ENCODE data around the gene SPAG16. TPM values are rescaled to one million over a fixed set of nuclear protein-coding genes. Genes with fewer than 3 reads are reported as not detected.

SPAG16 gene
- total RNA-seq, 1 experiment from 2014 or later, result 13.0 TPM

DNA sequence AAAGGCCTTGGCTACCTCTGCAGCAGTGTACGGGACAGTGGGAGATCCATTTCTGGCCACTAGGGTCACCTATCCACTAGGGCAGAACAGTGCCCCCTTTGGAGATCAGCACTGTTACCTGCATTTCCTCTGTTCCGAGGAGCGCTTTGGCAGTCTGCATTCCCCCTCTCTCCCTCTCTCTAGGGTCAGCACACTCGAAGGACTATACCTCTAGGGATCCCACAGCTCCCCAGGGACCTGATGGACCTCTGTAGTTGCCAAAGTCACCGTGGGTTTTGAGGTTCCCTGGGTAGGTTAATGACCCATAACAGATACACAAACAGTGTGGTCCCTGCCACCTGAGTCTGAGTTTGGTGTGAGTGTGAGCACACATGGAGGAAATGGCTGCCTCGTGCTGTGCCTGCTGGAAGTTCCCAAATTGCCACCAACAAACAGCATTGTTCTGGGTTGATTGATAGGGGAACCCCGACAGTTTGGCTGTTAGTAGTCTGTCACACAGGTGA, 1026.8 kb downstream of the SPAG16 start:
- Histone ChIP-seq H3K4me1 (ENCODE audit: control insufficient read depth, insufficient read depth, low read length) (no peaks in the 10 kb centered on the region), H3K9me3 (ENCODE audit: control insufficient read depth, insufficient read depth, low read depth, low read length) (no peaks in the 10 kb centered on the region), H3K27ac (ENCODE audit: low read length) (no peak overlapping the region), H3K36me3 (ENCODE audit: control insufficient read depth, insufficient read depth, low read length) (no peaks in the 10 kb centered on the region), H3K4me3 (ENCODE audit: low read depth in 2 of 2, low read length in 2 of 2) (no peak overlapping the region), H3K27me3 (ENCODE audit: control insufficient read depth, insufficient read depth, low read length) (no peaks in the 10 kb centered on the region)
- POLR2A ChIA-PET, result no interaction called here
- DNase-seq (ENCODE audit: low read depth, low spot score), result no peak
- no TSS peak for BruUV-seq (replicated peaks)
- CTCF ChIA-PET, result no interaction called here
- in situ Hi-C loops (cut with HindIII; ENCODE audit: low pct_unique_long_range_greater_than_20kb, low sequenced_read_pairs), result no loop called here
- no peak for TF ChIP-seq POLR2AphosphoS5 (IDR thresholded peaks at IDR 0.05; ENCODE audit: low read depth, low read length)
- no peak for TF ChIP-seq SIN3A (IDR thresholded peaks at IDR 0.05; ENCODE audit: borderline replicate concordance, insufficient read depth, low read depth, low read length)
- no peak for TF ChIP-seq CTCF (IDR thresholded peaks at IDR 0.05)
- TF ChIP-seq TCF7L2 (IDR thresholded peaks at IDR 0.05; ENCODE audit: low read depth, low read length), result no peak
- TF ChIP-seq REST (IDR thresholded peaks at IDR 0.05; ENCODE audit: insufficient read depth in 1 of 2, low read depth in 2 of 2, low read length in 1 of 2), result no peak
- no peak for ATAC-seq
- intact Hi-C loops (cut with micrococcal nuclease; ENCODE audit: unreplicated experiment), result no loop called here

DNA sequence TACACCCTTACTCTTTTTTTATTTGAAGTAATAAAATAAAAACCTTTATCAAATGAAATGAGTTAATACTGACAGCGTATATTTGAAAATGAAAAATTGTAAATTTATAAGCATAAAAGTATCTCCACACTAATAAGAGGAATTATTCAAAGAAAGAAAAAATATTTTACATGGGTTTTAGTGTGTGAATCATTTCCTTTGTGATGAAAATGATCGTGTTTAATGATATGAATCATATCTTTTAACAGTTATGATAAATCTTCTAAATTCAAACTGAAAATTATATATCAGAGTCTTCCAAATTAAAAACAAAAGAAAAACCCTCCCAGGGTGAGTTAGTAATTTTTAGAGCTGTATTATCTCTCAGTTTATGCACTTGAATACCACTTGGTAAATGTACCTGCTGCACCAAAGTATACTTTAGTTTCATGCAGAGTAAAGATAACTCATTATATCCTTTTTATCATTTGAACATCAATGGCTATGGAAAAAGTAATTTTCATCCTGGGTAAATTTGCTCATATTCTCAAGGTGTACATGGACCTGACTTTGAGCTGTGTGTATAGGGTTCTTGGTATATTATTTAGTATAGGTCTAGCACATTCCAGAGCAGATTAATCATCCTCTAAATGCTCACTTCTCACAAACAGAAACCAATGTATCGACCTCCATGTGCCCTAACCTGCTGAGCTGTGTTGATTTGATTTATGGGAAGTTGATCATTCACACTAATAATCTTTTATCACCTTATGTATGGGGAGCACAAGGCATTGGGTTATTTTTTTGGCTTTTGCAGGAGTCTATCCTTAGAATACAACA, 1027.9 kb downstream of the SPAG16 start:
- intact Hi-C loops (cut with micrococcal nuclease; ENCODE audit: unreplicated experiment), result no loop called here
- in situ Hi-C loops (cut with HindIII; ENCODE audit: low pct_unique_long_range_greater_than_20kb, low sequenced_read_pairs), result no loop called here
- TF ChIP-seq SIN3A (IDR thresholded peaks at IDR 0.05; ENCODE audit: borderline replicate concordance, insufficient read depth, low read depth, low read length), result no peak
- no peak for TF ChIP-seq REST (IDR thresholded peaks at IDR 0.05; ENCODE audit: insufficient read depth in 1 of 2, low read depth in 2 of 2, low read length in 1 of 2)
- no peak for TF ChIP-seq CTCF (IDR thresholded peaks at IDR 0.05)
- no peak for TF ChIP-seq TCF7L2 (IDR thresholded peaks at IDR 0.05; ENCODE audit: low read depth, low read length)
- TF ChIP-seq POLR2AphosphoS5 (IDR thresholded peaks at IDR 0.05; ENCODE audit: low read depth, low read length), result no peak
- Histone ChIP-seq H3K4me1 (ENCODE audit: control insufficient read depth, insufficient read depth, low read length) (no peaks in the 10 kb centered on the region), H3K36me3 (ENCODE audit: control insufficient read depth, insufficient read depth, low read length) (no peaks in the 10 kb centered on the region), H3K9me3 (ENCODE audit: control insufficient read depth, insufficient read depth, low read depth, low read length) (no peaks in the 10 kb centered on the region), H3K27ac (ENCODE audit: low read length) (no peak overlapping the region), H3K4me3 (ENCODE audit: low read depth in 2 of 2, low read length in 2 of 2) (no peak overlapping the region), H3K27me3 (ENCODE audit: control insufficient read depth, insufficient read depth, low read length) (no peaks in the 10 kb centered on the region)
- CTCF ChIA-PET, result no interaction called here
- ATAC-seq, result no peak
- BruUV-seq (replicated peaks), result no TSS peak
- DNase-seq (ENCODE audit: low read depth, low spot score), result no peak
- POLR2A ChIA-PET, result interaction anchor here (0.5 kb wide), 1 partner anchor 15 kb away, joined by 6 read pairs; no protein-coding TSS in a partner anchor

All from Panc1 (cell line).